Thyroid gland (tissue), 4 donors: ENCODE results near the gene C9orf78. TPM values are rescaled to one million over a fixed set of nuclear protein-coding genes. Genes with fewer than 3 reads are reported as not detected.
"Not testable (repeated sequence)": the region's sequence is repeated elsewhere in the genome, so short reads cannot be mapped to it uniquely, and the experiment has no call there.

Source experiments
- DNase-seq, 2 donors: peaks; one replicate each; pipeline ENCODE4 v3.0.0-alpha.2; 2019
- H3K27ac ChIP-seq, 3 donors: fragments of 200-600 bp; sonication (generic); 1 replicate in 2 of 3; 2 replicates in 1 of 3; pipeline ENCODE4 v1.5.1; 2016 to 2019; ENCODE audit warnings: mild to moderate bottlenecking in 1 of 3, moderate library complexity in 1 of 3
- H3K27me3 ChIP-seq: fragments of 200-600 bp; sonication (generic); one replicate; pipeline ENCODE4 v1.5.1; 2019
- H3K36me3 ChIP-seq, 2 donors: fragments of 200-600 bp; sonication (generic); one replicate each; pipeline ENCODE4 v1.5.1; 2016 to 2019
- H3K4me1 ChIP-seq, 2 donors: fragments of 200-600 bp; sonication (generic); one replicate each; pipeline ENCODE4 v1.5.1; 2017 to 2019
- H3K4me3 ChIP-seq, 3 donors: fragments of 200-600 bp; sonication (generic); replicated peaks in 1 of 3; 1 replicate in 2 of 3; 2 replicates in 1 of 3; pipeline ENCODE4 v1.5.1; 2016; ENCODE audit warnings: mild to moderate bottlenecking in 1 of 3
- H3K9me3 ChIP-seq: fragments of 200-600 bp; sonication (generic); one replicate; pipeline ENCODE4 v1.5.1; 2017
- POLR2A ChIP-seq, 2 donors: fragments of 450-650 bp; IDR thresholded peaks; one replicate each; pipeline ENCODE4 v1.6.1; 2017; ENCODE audit warnings: antibody characterized with exemption in 2 of 2, mild to moderate bottlenecking in 2 of 2, moderate library complexity in 1 of 2
- WGBS, 2 donors: methylation state at CpG; one replicate each; pipeline ENCODE4 v1.1.5; 2017; 5-methylcytosine and 5-hydroxymethylcytosine counted together
- intact Hi-C: fragments of 100-400 bp; cut with DNase I; formaldehyde crosslinking; loops from one replicate; pipeline ENCODE4 v1.15.1; 2023
- total RNA-seq, 4 donors: library from RNA; depleted of rRNA; stranded (reverse); fragments of >200 nt; gene quantifications; one replicate each; pipeline ENCODE4 v1.2.3, GENCODE V29; 2016
- TF ChIP-seq, protein P1 (sequence below), 6 experiments: fragments of 200-600 bp in 3 of 6; fragments of 450-650 bp in 3 of 6; sonication (generic) in 3 of 6; IDR thresholded peaks; one replicate each; pipeline ENCODE4 v1.5.1; 2016 to 2019; ENCODE audit warnings: antibody characterized with exemption in 6 of 6, mild to moderate bottlenecking in 2 of 6, inconsistent platforms in 1 of 6, moderate library complexity in 1 of 6

Gene C9orf78
- total RNA-seq, 4 donors from 2014 or later: 59.4 to 89.2 (median 81.4) TPM

DNA sequence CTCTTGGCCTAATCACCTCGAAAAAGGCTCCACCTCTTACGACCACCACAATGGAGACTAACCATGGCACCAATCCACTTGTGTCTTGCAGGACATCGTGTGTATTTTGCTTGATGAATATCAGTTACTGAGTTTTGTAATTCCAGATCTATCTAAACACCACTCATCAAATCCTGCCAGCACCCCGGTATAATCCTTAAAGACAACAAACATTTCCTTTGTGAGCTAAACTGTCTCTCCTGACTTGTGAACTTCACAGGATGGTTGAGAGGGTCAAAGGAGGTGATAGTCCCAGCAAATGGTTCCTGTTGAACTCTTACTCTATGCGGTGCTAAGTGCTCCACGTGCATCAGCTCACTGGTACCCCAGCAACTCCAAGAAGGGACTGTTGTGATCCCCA, 36.1 kb downstream of the C9orf78 start:
- intact Hi-C loops: no loop called here
- Histone ChIP-seq H3K4me3 (no peak overlapping the region), H3K4me1 (peaks cover 4% of the 10 kb centered on the region in 2 donors), H3K27ac (no peak overlapping the region), H3K27me3 (no peaks in the 10 kb centered on the region), H3K36me3 (no peaks in the 10 kb centered on the region), H3K9me3 (no peaks in the 10 kb centered on the region)
- WGBS, 2 donors: 27 to 43% methylated on average over 6 of the region's 6 CpGs
- DNase-seq: no peak
- TF ChIP-seq, protein P1, sequence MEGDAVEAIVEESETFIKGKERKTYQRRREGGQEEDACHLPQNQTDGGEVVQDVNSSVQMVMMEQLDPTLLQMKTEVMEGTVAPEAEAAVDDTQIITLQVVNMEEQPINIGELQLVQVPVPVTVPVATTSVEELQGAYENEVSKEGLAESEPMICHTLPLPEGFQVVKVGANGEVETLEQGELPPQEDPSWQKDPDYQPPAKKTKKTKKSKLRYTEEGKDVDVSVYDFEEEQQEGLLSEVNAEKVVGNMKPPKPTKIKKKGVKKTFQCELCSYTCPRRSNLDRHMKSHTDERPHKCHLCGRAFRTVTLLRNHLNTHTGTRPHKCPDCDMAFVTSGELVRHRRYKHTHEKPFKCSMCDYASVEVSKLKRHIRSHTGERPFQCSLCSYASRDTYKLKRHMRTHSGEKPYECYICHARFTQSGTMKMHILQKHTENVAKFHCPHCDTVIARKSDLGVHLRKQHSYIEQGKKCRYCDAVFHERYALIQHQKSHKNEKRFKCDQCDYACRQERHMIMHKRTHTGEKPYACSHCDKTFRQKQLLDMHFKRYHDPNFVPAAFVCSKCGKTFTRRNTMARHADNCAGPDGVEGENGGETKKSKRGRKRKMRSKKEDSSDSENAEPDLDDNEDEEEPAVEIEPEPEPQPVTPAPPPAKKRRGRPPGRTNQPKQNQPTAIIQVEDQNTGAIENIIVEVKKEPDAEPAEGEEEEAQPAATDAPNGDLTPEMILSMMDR (IDR thresholded peaks at IDR 0.05): no peak
- TF ChIP-seq POLR2A (IDR thresholded peaks at IDR 0.05): no peak

- intact Hi-C loops, H3K36me3 ChIP-seq, H3K4me1 ChIP-seq, H3K4me3 ChIP-seq, H3K27ac ChIP-seq, H3K27me3 ChIP-seq, DNase-seq, H3K9me3 ChIP-seq: not testable (repeated sequence)
- WGBS, 2 donors: 57 to 65% methylated on average over 1 to 2 of the region's 2 CpGs
These were observed 39.0 kb downstream of the C9orf78 start for GRCh38 chr9:129796029-129796428.

GRCh38 chr9:129794549-129794948, 40.5 kb downstream of the C9orf78 start:
- Histone ChIP-seq H3K27me3 (no peaks in the 10 kb centered on the region), H3K4me1 (no peaks in the 10 kb centered on the region), H3K27ac (no peak overlapping the region), H3K4me3 (no peak overlapping the region), H3K9me3 (no peaks in the 10 kb centered on the region), H3K36me3 (no peaks in the 10 kb centered on the region)
- WGBS, 2 donors: 76 to 89% methylated on average over 6 to 8 of the region's 8 CpGs
- TF ChIP-seq, protein P1 (IDR thresholded peaks at IDR 0.05): no peak
- TF ChIP-seq POLR2A (IDR thresholded peaks at IDR 0.05): no peak
- no peak for DNase-seq
- intact Hi-C loops: no loop called here

- 83 to 84% methylated on average over 10 of the region's 10 CpGs for WGBS, 2 donors
- intact Hi-C loops: loop anchor here (5.0 kb wide), 2 partner anchors 139 to 654 kb away; no protein-coding TSS in a partner anchor
- no peak overlapping the region for H3K4me3 ChIP-seq
- H3K27ac ChIP-seq: no peak overlapping the region
- no peaks in the 10 kb centered on the region for H3K27me3 ChIP-seq
- H3K9me3 ChIP-seq: no peaks in the 10 kb centered on the region
- TF ChIP-seq, protein P1 (IDR thresholded peaks at IDR 0.05): no peak
- H3K36me3 ChIP-seq: no peaks in the 10 kb centered on the region
- DNase-seq: no peak
- no peaks in the 10 kb centered on the region for H3K4me1 ChIP-seq
These were observed 48.6 kb downstream of the C9orf78 start for GRCh38 chr9:129786481-129786880.

- H3K4me1 ChIP-seq: no peaks in the 10 kb centered on the region
- H3K4me3 ChIP-seq: no peak overlapping the region
- 78 to 100% methylated on average over 1 of the region's 1 CpG for WGBS, 2 donors
- TF ChIP-seq, protein P1 (IDR thresholded peaks at IDR 0.05): no peak
- TF ChIP-seq POLR2A (IDR thresholded peaks at IDR 0.05): no peak
- H3K9me3 ChIP-seq: no peaks in the 10 kb centered on the region
- intact Hi-C loops: loop anchor here (5.0 kb wide), 2 partner anchors 139 to 654 kb away; no protein-coding TSS in a partner anchor
- DNase-seq: no peak
- H3K36me3 ChIP-seq: no peaks in the 10 kb centered on the region
- H3K27me3 ChIP-seq: no peaks in the 10 kb centered on the region
- no peak overlapping the region for H3K27ac ChIP-seq
These were observed 49.2 kb downstream of the C9orf78 start for GRCh38 chr9:129785866-129786265.

GRCh38 chr9:129784970-129785369, 50.1 kb downstream of the C9orf78 start:
- H3K27me3 ChIP-seq, DNase-seq, H3K9me3 ChIP-seq, H3K4me1 ChIP-seq, H3K36me3 ChIP-seq, H3K4me3 ChIP-seq, H3K27ac ChIP-seq: not testable (repeated sequence)
- intact Hi-C loops: loop anchor here (5.0 kb wide), 2 partner anchors 138 to 653 kb away; no protein-coding TSS in a partner anchor
- 60 to 75% methylated on average over 11 of the region's 11 CpGs for WGBS, 2 donors
